Ammon's horn (tissue), 1 donor: ENCODE data around the gene SAA1.
"Not testable (repeated sequence)": the region's sequence is repeated elsewhere in the genome, so short reads cannot be mapped to it uniquely, and the experiment has no call there.

Experiments used
- DNase-seq: peaks from one replicate; pipeline ENCODE4 v3.0.0-alpha.2; 2016; ENCODE audit warnings: low spot score

Gene SAA1

DNA sequence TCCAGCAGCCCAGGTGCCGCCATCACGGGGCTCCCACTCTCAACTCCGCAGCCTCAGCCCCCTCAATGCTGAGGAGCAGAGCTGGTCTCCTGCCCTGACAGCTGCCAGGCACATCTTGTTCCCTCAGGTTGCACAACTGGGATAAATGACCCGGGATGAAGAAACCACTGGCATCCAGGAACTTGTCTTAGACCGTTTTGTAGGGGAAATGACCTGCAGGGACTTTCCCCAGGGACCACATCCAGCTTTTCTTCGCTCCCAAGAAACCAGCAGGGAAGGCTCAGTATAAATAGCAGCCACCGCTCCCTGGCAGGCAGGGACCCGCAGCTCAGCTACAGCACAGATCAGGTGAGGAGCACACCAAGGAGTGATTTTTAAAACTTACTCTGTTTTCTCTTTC lies at the start of gene SAA1:
TSS of gene SAA1 (plus strand) at position 316 of the 400 bp plus-strand sequence. CDS start 624 bp downstream, outside the sequence.
- no peak for DNase-seq

DNA sequence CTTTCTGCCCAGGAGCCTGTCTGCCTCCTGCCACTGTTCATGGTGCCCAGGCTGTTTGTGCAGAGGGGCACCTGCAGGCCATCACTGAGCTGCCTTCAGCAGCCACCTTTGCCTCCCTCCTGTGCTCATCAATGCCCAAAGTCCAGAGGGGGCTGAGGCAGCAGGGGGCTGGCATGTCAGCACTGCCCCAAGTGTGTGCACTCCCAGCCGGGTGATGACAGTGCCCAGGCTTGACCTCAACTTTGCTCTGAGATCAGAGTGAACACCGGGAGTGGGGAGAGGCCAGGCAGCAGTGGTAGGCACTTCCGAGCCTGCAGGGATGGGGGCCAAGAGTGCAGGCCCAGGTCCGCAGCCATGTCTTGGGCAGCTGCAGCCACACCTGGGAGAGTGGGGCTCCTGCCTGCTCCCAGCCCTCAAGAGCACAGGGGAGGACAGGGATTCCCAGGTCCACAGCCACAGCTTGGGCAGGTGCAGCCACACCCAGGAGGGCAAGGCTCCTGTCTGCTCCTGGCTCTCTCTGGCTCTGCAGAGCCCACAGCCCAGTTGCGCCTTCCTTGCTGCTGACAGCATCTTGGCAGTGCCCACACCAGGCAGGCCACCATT lies 44.7 kb upstream of the SAA1 start:
- DNase-seq = no peak

DNA sequence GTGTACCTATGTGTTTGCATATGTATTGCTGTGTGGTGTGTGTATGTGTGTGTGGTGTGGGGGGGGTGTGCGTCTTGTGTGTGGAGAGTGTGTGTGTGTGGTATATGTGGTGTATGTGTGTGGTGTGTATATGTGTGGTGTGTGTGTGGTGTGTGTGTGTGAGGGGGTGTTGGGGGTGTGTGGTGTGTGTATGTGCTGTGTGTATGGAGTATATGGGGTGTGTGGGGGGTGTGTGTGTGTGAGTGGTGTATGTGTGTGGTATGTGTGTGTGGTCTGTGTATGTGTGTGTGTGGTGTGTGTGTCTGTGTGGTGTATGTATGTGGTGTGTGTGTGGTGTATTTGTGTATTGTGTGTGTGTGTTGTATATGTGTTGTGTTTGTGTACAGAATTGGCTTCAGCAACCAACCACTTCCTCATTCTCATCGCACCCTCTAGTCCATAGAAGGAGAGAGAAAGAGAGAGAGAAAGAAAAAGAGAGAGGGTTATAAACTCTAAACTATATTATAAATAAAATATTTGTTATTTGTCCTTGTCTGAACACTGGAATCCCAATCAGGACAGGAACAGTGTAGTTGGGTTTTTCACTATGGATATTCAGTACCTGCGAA lies 43.1 kb upstream of the SAA1 start:
- DNase-seq = no peak

DNA sequence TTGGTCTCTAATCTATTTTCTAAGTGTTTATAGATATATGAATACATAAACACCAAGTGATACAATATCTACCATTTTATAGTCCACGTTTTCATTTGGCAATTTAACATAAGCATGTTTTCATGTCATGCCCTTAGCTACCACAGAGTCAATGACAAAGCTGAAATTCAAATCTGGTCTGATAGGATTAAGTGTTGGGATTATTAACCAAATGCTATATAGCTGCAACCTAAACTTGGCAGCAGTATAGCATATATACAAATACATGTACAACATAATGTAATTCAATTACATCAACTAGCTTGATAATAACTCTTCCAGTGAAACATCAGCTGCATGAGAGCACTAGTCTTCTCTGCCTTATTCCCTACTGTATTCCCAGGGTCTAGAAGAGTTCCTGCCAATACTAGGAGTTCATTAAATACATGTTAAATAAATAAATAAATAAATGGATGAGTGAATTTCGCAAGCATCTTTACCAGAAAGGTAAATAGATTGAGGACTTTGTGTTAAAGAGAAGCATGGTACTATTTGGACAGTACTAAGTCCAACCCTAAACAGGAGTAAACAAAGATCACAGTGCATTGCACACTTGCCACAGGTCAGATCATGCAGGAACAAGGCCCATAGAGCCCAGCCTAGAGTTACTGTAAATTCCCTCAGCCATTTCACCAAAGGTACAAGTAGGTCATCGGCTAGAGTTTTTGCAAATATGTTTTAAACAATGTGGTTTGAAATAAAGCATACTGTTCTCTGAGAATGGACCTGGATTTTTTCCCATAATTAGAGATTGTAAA lies 42.3 kb upstream of the SAA1 start:
- no peak for DNase-seq

DNA sequence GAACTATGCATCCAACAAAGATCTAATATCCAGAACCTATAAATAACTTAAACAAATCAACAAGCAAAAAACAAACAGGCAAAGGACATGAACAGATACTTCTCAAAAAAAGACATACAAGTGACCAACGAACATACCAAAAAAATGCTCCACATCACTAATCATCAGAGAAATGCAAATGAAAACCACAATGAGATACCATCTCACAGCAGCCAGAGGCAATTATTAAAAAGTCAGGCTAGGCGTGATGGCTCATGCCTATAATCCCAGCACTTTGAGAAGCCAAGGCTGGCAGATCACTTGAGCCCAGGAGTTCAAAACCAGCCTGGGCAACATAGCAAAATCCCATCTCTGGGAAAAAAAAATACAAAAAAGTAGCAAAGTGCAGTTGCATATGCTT lies 40.2 kb upstream of the SAA1 start:
- DNase-seq = no peak

DNA sequence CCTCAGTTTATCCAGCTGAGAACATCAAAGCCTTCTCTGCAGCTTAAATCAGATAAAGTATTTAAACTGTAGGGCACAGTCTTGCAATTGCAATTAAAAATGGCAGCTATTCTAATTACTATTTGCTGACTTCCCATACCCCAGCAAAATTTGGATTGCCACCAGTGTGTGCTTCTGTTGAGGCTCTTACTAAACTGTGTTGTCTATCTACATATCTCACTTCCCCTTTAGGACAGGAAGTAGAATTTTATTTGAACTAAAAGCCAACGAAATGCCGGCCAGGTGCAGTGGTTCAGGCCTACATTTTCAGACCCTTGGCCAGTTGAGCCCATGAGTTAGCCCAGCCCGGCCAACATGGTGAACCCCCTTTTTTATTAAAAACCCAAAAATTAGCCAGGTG lies 36.6 kb upstream of the SAA1 start:
- DNase-seq = no peak

DNA sequence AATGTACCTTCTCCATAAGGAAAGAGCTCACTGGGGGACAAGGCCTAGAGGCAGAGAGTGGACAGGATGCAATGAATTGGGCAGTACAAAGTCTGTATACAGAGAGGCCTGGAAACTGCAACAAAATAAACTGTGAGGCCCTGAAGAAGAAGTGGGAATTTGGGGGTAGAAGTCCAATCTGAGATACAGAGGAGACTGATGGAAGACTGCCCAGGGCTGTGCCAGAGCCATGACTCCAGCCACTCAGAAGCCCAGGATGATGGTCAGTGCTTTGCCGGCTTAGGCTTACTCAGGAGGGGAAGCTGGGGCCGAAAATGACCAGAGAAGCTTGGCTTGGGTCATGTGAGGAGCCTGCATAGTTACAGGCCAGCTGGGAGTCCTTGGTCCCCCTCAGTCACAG lies 35.2 kb upstream of the SAA1 start:
- no peak for DNase-seq

DNA sequence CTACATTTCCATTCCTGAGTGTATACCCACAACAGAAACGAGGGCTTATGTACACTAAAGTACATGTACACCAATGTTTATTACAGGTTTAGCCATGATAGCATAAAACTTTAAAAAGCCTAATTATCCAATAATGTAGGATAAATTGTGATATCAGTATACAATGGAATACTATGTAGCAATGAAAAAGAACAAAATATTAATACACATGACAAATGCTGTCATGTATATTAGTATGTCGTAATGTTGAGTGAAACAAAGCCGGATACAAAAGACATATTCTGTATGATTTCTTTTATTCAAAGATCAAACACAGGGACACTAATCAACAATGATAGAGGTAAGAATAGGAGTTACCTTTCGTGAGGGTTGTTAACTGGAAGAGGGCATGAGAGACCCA lies 32.2 kb upstream of the SAA1 start:
- no peak for DNase-seq

DNA sequence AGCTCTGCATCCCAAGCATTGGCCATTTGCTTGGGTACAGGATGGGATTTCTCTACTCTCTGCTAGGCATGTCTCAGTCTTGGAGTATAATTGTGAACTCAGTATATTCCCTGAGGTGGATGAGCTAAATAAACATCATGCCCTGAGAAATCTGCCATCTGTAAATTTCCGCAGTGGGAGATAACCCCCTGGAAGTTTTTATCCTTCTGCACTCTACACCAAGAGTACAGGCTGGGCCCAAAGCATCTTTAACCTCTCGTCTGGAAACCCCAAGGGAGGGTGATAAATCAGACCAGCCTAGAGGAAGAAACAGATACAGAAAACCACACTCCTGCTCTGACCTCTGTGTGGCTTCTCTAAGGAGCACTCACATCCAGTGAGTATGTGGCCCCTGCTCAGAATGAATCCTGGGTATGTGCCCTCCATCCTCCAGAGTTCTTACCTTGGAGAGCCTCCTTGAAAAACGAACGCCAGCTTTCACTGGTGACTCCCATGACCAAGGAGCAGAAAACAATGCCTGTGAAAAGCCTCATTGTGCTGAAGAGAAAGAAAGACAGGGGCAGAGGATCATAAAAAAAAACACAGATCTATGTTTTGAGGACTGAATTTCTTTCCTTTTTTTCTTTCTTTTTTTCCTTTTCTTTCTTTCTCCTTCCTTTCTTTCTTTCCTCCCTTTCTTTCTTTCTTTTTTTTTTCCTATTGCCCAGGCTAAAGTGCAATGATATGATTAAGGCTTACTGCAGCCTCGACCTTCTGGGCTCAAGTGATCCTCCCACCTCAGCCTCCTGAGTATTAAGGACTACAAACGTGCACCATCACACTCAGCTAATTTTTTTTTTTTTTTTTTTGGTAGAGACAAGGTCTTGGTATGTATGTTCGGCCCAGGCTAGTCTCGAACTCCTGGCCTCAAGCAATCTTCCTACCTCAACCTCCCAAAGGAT lies 30.4 kb upstream of the SAA1 start:
- DNase-seq = no peak

DNA sequence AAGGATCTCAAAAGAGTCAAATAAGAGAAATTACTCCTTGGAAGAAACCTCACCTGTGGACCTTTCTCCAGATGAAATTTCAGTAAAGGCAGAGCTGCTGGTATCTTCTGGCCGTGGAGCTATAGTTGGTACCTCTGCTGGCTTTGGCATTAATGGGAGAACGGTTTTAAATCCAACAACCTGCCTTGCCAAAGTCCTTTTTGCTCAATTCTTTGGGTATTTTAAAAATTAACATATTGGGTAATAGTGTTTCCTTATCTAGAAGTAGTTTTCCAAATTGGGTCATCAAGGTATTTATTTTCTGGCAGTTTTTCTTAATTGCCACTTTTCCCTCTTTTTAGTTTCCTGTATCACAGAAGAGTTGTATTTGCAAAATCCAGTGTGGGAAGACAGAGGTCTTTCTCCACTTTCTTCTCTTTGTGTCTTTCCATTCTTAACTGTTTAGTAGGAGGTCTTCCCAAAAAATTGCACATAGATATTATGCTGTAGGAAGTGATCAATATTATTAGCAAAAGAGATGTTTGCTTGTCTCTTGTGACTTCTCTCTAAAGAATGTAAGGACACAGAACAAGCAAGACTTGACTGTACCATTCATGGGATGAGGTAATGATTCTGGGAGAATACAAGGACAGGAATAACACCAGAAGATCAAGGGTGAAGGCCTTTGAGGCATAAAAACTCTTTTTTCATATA lies 29.3 kb upstream of the SAA1 start, which contains the start of gene SAA4:
TSS of gene SAA4 (minus strand) at position 139 of the 693 bp plus-strand sequence. CDS start 876 bp downstream, outside the sequence.
- DNase-seq = no peak

DNA sequence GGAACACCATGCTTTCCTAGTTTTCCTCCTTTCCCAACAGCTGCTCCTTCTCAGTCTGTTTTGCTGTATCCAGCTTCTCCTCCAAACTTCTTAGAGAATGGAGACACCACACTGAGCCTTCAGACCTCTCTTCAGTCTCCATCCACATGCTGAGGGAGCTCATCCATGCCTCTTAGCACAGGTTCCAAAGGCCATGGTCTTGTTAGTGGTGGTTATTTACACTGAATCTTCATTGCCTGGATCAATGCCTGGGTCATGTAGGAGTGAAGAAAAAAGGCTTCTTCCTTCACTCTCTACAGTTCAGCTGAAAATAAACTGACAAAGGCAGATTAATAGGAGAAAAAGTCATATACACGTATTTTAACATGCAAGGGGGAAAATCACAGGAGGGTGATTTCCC lies 26.4 kb upstream of the SAA1 start:
- no peak for DNase-seq

DNA sequence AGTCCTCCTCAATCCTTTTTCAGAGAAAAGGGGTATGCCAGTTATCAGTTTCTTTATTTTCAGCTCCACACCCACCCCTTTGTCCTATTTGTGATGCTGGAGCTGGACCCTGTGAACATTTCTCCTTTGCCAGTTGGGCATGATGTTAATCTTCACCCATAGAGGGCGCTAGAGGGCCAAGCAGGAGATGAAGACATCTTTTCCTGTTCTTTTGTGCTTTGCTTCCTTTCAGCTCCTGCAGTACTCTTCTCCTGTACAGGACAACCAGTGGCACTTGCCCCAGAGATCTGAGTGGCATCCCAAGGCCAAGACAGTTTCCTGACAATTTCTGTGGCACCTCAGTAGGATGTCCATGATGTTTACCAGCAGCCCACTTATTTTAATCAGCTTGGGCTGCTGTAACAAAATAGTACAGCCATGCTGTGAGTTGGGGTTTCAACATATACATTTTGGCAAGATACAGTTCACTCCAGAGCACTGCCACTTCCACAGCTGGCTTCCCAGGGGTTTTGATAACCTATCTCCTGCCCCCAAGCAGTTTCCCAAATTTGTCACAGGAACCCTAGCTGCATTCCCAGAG lies 22.2 kb upstream of the SAA1 start:
- DNase-seq = peak; percentile 33

DNA sequence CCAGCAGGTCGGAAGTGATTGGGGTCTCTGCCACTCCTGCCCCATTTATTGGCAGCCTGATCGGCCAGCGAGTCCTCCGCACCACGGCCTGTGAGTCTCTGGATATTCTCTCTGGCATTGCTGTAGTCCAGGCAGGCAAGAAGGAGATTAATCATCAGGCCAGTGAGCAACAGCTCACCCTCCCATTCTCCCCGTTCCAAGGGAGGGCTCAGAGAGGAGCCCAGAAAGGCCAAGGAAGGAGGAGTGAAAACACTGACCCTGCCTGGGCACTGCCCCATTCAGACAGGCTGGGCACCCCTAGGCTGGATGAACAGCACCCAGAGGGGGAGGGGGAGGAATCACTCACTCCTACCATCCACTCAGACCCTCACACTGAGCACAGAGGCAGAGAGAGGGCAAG lies 20.7 kb upstream of the SAA1 start:
- no peak for DNase-seq

DNA sequence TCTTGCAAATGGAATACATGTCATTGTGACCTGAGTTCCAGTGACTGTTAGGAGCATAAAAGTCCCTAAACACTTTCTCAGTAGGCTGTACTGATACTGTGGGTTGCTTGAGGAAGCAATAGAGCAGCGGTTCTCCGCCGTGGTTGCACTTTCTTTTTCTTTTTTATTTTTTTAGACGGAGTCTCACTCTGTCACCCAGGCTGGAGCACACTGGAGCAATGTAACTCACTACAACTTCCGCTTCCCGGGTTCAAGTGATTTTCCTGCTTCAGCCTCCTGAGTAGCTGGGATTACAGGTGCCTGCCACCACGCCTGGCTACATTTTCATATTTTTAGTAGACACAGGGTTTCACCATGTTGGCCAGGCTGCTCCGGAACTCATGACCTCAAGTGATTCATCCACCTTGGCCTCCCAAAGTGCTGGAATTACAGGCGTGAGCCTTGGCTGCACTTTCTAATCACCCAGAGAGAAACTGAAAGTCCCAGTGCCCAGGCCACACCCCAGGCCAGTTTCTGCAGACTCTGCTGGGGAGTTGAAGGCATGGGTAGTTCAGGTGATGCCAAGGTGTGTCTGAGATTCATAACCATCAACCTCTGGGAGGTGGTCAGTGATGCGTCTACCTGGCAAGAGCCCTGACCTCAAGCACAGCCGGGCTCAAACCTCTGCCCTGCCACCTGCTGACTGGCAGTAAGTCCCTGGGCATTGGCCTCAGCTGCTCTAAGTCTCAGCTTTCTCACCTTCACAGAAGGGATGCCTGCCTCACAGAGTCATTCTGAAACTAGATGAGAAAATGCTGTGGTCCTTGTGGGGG lies 19.5 kb upstream of the SAA1 start:
- not testable (repeated sequence) for DNase-seq

DNA sequence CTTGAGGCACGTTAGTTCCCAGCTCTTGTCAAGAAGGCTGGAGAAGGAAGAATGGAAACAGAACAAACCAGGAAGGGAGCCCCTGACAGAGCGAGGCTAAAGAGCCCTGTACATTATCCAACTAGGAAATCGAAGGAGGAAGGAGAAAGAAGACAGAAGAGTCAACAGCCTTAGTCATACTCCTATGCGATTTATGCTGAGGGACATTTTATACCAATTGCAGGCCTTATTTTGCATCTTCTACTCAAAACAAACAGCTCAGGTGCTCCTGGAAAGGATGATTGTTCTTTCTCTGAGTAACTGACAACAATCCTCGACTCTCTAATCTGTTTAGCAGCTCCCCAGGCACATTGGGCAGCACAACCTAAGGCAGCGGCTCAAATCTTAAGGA lies 18.9 kb upstream of the SAA1 start:
- DNase-seq = not testable (repeated sequence)

DNA sequence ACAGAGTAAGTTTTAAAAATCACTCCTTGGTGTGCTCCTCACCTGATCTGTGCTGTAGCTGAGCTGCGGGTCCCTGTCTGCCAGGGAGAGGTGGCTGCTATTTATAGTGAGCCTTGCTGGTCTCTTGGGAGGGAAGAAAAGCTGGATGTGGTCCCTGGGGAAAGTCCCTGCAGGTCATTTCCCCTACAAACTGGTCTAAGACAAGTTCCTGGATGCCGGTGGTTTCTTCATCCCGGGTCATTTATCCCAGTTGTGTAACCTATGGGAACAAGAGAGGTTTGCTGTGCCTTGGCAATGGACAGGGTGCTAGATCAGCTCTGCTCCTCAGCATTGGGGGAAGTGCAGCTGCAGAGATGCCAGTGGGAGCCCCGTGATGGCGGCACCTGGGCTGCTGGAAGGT lies 17.5 kb upstream of the SAA1 start, which contains the start of gene SAA2:
TSS of gene SAA2 (minus strand) at position 108 of the 400 bp plus-strand sequence. CDS start 657 bp downstream, outside the sequence.
- DNase-seq = no peak

DNA sequence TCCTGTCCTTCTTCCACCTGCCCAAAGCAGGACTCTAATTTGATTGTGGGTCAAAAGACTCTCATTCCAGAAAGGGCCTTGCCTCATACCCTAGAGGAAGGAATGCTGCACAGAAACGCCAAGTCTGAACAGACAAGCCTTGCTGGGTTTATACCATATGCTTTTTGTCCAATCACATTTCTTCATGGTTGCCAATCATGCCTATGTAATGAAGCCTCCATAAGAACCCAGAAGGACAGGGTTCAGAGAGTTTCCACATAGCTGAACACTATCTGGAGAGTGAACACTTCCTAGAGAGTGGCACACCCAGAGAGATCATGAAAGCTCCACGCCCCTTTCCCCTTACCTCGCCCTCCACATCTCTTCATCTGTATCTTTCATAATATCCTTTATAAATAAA lies 12.8 kb upstream of the SAA1 start:
- DNase-seq = no peak

DNA sequence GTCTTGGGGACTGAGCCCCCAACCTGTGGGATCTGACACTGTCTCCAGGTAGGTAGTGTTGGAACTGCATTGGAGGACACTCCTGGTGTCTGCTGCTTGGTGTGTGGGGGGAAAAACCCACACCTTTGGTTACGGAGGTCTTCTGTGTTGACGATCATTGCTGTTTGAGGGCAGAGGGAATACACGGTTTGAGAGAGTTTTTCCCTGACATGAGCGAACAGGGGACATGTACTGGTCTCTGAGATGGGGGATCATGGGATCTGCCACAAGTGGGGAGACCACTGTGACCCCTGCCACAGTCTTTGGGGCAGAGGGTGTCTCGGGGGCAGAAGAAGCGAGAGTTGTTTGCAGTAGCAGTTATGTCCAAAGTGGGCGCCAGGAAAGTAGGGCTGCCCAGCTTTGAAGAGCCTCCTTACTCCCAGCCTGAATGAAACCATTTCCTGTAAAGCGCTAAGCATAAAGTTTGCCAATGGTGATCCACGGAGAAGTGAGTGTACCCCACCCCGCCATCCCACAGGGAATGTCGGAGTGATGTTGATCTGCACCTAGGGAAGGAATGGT lies 12.2 kb upstream of the SAA1 start:
- DNase-seq = no peak

DNA sequence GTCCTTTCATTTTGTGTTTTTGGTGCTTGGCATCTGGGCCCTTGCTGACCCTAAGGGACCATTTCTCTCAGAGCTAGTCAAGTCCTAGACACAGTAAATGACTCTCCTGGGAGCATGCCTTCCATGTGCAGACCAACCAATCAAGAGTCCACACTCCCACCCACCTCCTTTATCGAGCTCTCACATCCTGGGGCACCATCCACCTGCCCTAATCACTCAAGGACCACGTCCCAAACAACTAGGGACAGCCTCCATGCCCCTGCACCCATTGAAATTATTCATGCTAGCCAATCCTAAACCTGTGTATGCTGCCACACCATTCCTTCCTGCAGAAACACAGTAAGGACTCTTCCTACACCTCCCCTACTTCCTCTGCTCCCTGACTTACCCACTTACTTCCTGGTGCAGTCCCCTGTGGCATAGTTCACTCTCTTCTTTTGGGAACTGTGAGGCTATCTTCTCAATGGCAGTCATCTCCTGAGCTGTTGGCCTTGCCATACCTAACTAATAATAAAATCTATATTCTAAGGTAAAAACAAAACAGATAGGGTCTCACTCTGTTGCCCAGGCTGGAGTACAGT lies 11.2 kb upstream of the SAA1 start:
- DNase-seq = no peak
